ENCODE measurements around the gene TCERG1L.
"Not testable (repeated sequence)": the region's sequence is repeated elsewhere in the genome, so short reads cannot be mapped to it uniquely, and the experiment has no call there.

Gene TCERG1L

GRCh38 chr10:131184503-131184902, 127.0 kb downstream of the TCERG1L start:
- DNase-seq (ENCODE audit: low spot score) = no peak

GRCh38 chr10:131183546-131184045, 127.9 kb downstream of the TCERG1L start:
- no peak for DNase-seq (ENCODE audit: low spot score)

GRCh38 chr10:131181456-131181855, 130.1 kb downstream of the TCERG1L start:
- DNase-seq (ENCODE audit: low spot score) = no peak

GRCh38 chr10:131180740-131181415, 130.6 kb downstream of the TCERG1L start:
- no peak for DNase-seq (ENCODE audit: low spot score)

- no peak for DNase-seq (ENCODE audit: low spot score)
Observed at GRCh38 chr10:131180086-131180485, 131.4 kb downstream of the TCERG1L start.

GRCh38 chr10:131179361-131179760, 132.2 kb downstream of the TCERG1L start:
- DNase-seq (ENCODE audit: low spot score) = no peak

- no peak for DNase-seq (ENCODE audit: low spot score)
Observed at GRCh38 chr10:131178521-131179331, 132.8 kb downstream of the TCERG1L start.

GRCh38 chr10:131177431-131178327, 133.8 kb downstream of the TCERG1L start:
- no peak for DNase-seq (ENCODE audit: low spot score)

GRCh38 chr10:131176907-131177306, 134.6 kb downstream of the TCERG1L start:
- no peak for DNase-seq (ENCODE audit: low spot score)

- not testable (repeated sequence) for DNase-seq (ENCODE audit: low spot score)
Observed at GRCh38 chr10:131176324-131176723, 135.2 kb downstream of the TCERG1L start.

- DNase-seq (ENCODE audit: low spot score) = no peak
Observed at GRCh38 chr10:131175891-131176290, 135.6 kb downstream of the TCERG1L start.

- no peak for DNase-seq (ENCODE audit: low spot score)
Observed at GRCh38 chr10:131174651-131175540, 136.6 kb downstream of the TCERG1L start.

- DNase-seq (ENCODE audit: low spot score) = no peak
Observed at GRCh38 chr10:131174211-131174565, 137.3 kb downstream of the TCERG1L start.

- no peak for DNase-seq (ENCODE audit: low spot score)
Observed at GRCh38 chr10:131173484-131174210, 137.9 kb downstream of the TCERG1L start.

GRCh38 chr10:131172433-131172832, 139.1 kb downstream of the TCERG1L start:
- no peak for DNase-seq (ENCODE audit: low spot score)

- DNase-seq (ENCODE audit: low spot score) = no peak
Observed at GRCh38 chr10:131169146-131169545, 142.4 kb downstream of the TCERG1L start.

- DNase-seq (ENCODE audit: low spot score) = no peak
Observed at GRCh38 chr10:131168238-131168875, 143.2 kb downstream of the TCERG1L start.

GRCh38 chr10:131167036-131167860, 144.3 kb downstream of the TCERG1L start:
- no peak for DNase-seq (ENCODE audit: low spot score)

- DNase-seq (ENCODE audit: low spot score) = no peak
Observed at GRCh38 chr10:131166486-131166885, 145.0 kb downstream of the TCERG1L start.

Data from germinal center (tissue), 1 donor.